Activated T-helper 2 cell treated with anti-CD3 and anti-CD28 coated beads, Interferon-gamma antibody, Interleukin-2, Interleukin-4, amounts not matched to agents 10 μg/mL and 5 μg/mL and 100 μg/mL, durations not matched to agents 14 hours and 24 hours and 36 hours (primary cell): ENCODE results near the gene CAPN1. TPM values are rescaled to one million over a fixed set of nuclear protein-coding genes. Genes with fewer than 3 reads are reported as not detected.

Experiments
- DNase-seq: peaks from one replicate; pipeline ENCODE4 v3.0.0; 2021; ENCODE audit warnings: low spot score
- H3K27ac Mint-ChIP-seq: one replicate; pipeline ENCODE4 v1.8.0; 2021; ENCODE audit warnings: mixed read lengths
- H3K27me3 Mint-ChIP-seq: one replicate; pipeline ENCODE4 v1.8.0; 2021; ENCODE audit warnings: low read depth, mixed read lengths
- H3K36me3 Mint-ChIP-seq: one replicate; pipeline ENCODE4 v1.8.0; 2021; ENCODE audit warnings: low read depth, mixed read lengths
- H3K4me1 Mint-ChIP-seq: one replicate; pipeline ENCODE4 v1.8.0; 2021; ENCODE audit warnings: low read depth, mixed read lengths
- H3K4me3 Mint-ChIP-seq: one replicate; pipeline ENCODE4 v1.8.0; 2021; ENCODE audit warnings: low read depth, mild to moderate bottlenecking, moderate library complexity, mixed read lengths
- H3K9me3 Mint-ChIP-seq: one replicate; pipeline ENCODE4 v1.8.0; 2021; ENCODE audit warnings: mixed read lengths
- intact Hi-C: fragments of 100-400 bp; cut with micrococcal nuclease; formaldehyde crosslinking; loops from one replicate; pipeline ENCODE4 v1.15.1; 2023
- total RNA-seq: library from RNA; stranded (reverse); gene quantifications from 2 replicates; pipeline ENCODE4 v1.2.3, GENCODE V29; 2022

The CAPN1 gene
- total RNA-seq, 1 donor from 2014 or later: 144 TPM

DNA sequence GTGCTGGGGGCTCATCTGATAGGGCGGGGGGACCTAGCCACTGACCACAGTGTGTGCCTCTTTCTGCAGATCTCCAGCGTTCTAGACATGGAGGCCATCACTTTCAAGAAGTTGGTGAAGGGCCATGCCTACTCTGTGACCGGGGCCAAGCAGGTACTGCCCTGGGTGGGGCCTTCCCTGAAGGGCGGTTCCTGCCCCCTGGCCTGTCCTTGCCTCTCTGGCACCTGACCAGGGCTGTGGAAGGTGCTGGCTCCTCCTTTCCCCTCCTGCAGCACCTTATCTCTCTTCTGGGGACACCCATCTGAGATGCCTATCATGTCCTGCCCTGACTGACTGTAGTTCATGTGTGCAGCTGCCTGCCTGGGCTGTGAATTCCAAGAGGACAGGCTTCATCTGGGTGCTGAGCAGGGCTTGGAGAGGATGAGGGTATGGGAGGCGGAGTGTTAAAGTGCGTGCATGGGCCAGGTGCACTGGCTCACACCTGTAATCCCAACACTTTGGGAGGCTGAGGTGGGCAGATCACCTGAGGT is 5.5 kb downstream of the CAPN1 start:
- intact Hi-C loops: no loop called here
- Mint-ChIP-seq H3K27ac (no peak overlapping the region), H3K4me1 (peaks cover 12% of the 10 kb centered on the region), H3K36me3 (peaks cover 48% of the 10 kb centered on the region), H3K4me3 (no peak overlapping the region), H3K9me3 (no peaks in the 10 kb centered on the region), H3K27me3 (no peaks in the 10 kb centered on the region)
- no peak for DNase-seq

DNA sequence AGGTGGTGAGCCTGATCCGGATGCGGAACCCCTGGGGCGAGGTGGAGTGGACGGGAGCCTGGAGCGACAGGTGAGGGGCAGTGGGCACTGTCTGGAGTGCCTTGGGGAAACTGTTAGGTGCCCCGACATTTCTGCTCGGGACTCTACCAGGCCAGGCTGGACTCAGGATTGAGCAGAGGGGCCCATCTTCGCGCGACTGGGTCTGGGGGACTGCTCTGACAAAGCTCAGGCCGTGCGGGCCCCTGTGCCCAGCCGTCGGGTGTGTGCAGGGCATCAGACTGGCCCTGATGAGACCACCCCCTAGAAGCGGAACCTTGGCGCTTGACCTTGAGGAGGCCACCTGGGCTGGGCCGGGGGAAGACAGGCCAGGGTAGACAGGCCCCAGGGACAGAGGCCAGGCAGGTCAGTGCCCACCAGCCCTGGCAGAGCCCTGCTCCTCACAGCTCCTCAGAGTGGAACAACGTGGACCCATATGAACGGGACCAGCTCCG is 6.3 kb downstream of the CAPN1 start:
- H3K36me3 Mint-ChIP-seq: peaks cover 48% of the 10 kb centered on the region
- no peak overlapping the region for H3K27ac Mint-ChIP-seq

DNA sequence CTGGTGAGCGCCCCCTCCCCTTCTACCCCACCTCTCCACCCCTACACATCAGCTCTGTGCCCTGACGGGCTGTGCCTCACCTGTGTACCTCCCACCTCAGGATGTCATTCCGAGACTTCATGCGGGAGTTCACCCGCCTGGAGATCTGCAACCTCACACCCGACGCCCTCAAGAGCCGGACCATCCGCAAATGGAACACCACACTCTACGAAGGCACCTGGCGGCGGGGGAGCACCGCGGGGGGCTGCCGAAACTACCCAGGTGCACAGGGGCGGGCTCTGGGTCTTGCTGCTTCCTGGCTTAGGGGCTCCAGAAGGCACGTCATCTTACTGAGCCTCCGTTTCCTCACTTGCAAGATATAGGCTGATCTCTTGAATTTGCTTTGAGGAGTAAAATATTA is 6.8 kb downstream of the CAPN1 start:
- intact Hi-C loops: no loop called here
- Mint-ChIP-seq H3K9me3 (no peaks in the 10 kb centered on the region), H3K27ac (no peak overlapping the region), H3K4me3 (no peak overlapping the region), H3K27me3 (no peaks in the 10 kb centered on the region), H3K36me3 (peaks cover 51% of the 10 kb centered on the region), H3K4me1 (peaks cover 5% of the 10 kb centered on the region)
- DNase-seq: no peak

More for the DNA sequence above, 6.3 kb downstream of the CAPN1 start:
- Mint-ChIP-seq H3K4me3 (no peak overlapping the region), H3K9me3 (no peaks in the 10 kb centered on the region), H3K4me1 (peaks cover 8% of the 10 kb centered on the region), H3K27me3 (no peaks in the 10 kb centered on the region)
- intact Hi-C loops: no loop called here
- DNase-seq: no peak

DNA sequence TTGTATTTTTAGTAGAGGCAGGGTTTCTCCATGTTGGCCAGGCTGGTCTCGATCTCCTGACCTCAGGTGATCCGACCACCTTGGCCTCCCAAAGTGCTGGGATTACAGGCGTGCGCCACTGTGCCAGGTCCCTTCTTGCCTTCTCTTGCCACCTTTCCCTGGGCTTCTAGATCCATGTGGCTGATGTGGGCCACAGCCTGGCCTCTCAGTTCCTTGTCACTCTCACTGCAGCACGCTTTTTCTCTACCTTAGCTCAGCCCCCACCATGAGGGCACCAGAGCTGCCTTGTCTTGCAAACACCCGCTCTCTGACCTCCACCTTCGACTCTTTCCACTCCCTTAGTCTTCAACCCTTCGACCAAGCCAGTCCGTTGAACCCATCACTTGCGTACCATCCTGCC is 7.5 kb downstream of the CAPN1 start:
- intact Hi-C loops: no loop called here
- peaks cover 49% of the 10 kb centered on the region for H3K36me3 Mint-ChIP-seq
- no peak for DNase-seq
- no peak overlapping the region for H3K27ac Mint-ChIP-seq
- H3K4me3 Mint-ChIP-seq: no peak overlapping the region
- no peaks in the 10 kb centered on the region for H3K4me1 Mint-ChIP-seq
- H3K27me3 Mint-ChIP-seq: no peaks in the 10 kb centered on the region
- H3K9me3 Mint-ChIP-seq: no peaks in the 10 kb centered on the region

DNA sequence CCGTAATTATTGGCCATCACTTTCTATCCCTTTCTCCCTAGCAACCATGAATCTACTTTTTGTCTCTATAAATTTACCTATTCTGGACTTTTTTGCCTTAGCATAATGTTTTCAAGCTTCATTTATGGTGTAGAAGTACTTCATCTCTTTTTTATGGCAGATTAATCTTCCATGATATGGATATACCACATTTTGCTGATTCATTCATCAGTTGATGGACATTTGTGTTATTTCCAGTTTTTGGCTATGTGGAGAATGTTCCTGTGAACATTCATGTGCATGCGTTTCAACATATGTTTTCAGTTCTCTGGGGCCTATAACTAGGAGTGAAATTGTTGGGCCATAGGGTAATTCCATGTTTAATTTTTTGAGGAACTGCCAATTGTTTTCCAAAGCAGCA is 12.8 kb downstream of the CAPN1 start:
- H3K4me1 Mint-ChIP-seq: no peaks in the 10 kb centered on the region
- no peak overlapping the region for H3K27ac Mint-ChIP-seq

DNA sequence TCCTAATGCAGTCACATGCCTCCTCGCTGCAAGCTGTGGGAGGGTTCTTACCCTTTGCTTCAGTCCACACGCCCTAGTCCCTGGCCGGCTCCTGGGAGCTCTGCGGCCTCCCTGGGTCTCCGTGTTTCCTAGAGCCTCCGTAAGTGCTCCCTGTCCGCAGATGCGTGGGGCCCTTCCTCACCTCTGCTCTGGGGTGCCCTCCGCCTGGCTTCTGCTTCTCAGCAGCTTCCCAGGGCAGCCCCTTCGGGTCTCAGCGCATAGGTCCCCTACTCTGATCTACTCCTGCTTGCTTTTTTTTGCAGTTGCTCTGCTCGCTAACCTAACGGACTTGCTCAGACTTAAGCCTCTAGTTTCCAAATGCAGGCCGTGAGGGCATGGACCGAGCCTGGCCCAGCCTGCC is 22.4 kb downstream of the CAPN1 start:
- no peak for DNase-seq
- Mint-ChIP-seq H3K4me1 (peaks cover 2% of the 10 kb centered on the region), H3K27ac (no peak overlapping the region), H3K27me3 (no peaks in the 10 kb centered on the region), H3K36me3 (peaks cover 27% of the 10 kb centered on the region), H3K4me3 (no peak overlapping the region), H3K9me3 (no peaks in the 10 kb centered on the region)
- intact Hi-C loops: no loop called here

More for the DNA sequence above, 12.8 kb downstream of the CAPN1 start:
- intact Hi-C loops: no loop called here
- no peaks in the 10 kb centered on the region for H3K27me3 Mint-ChIP-seq
- H3K9me3 Mint-ChIP-seq: no peaks in the 10 kb centered on the region
- no peak for DNase-seq
- H3K36me3 Mint-ChIP-seq: peaks cover 47% of the 10 kb centered on the region
- no peak overlapping the region for H3K4me3 Mint-ChIP-seq

DNA sequence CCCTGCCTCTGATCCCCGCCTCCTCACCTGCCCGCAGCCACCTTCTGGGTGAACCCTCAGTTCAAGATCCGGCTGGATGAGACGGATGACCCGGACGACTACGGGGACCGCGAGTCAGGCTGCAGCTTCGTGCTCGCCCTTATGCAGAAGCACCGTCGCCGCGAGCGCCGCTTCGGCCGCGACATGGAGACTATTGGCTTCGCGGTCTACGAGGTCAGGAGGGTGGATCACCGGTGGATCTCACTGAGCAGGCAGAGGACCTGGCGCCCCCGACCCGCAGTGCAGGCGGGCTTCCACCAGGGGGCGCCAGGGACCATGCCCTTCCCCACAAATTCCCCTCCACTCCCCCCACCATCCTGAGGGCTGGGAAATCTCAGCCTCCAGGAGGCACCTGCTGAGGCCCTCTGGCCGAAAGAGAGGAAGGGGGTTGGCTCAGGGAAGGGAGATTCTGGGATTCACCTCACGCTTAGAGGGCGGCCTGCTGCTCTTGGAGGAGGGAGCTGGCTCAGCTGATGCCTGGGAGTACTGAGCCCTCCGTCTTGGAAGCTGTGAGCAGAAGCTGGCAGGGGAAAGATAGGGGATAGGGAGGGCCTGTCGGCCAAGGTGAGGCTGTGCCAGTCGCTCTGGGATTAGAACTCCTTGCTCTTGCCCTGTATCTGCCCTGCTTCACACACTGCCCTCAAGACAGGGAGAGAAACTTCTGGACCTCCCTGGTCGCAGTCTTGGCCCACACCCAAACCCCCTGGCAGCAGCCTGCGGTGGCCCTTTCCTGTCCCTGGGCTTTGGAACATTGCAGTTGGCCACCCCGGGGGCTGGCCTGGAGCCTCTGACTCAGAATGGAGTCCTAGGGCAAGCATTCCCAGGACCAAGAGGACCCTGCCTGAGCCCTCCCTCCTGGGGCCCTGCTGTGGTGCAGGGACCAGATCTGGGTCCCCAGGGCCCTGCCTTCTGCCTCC is 23.2 kb downstream of the CAPN1 start:
- intact Hi-C loops: no loop called here
- Mint-ChIP-seq H3K4me3 (no peak overlapping the region), H3K9me3 (no peaks in the 10 kb centered on the region), H3K36me3 (peaks cover 26% of the 10 kb centered on the region), H3K4me1 (peaks cover 4% of the 10 kb centered on the region), H3K27ac (no peak overlapping the region), H3K27me3 (no peaks in the 10 kb centered on the region)
- DNase-seq: no peak

DNA sequence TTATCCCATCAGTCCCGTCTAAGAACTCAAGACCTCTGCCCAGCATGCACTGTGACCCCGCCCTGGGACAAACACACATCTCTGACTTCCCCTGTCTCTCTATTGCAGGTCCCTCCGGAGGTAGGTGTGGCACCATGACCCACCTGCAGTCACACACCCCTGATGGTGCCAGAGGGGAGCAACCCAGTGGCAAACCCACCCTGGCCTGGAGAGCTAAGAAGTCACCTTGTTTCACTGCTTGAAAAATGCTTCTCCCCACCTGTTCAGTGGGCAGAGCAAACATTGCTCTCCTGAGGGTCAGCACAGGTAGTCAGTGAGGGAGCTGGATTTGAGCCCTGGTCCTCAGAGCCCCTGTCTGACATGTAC is 23.9 kb downstream of the CAPN1 start:
- Mint-ChIP-seq H3K4me3 (no peak overlapping the region), H3K9me3 (no peaks in the 10 kb centered on the region), H3K27ac (no peak overlapping the region), H3K4me1 (peaks cover 4% of the 10 kb centered on the region), H3K36me3 (peaks cover 25% of the 10 kb centered on the region), H3K27me3 (no peaks in the 10 kb centered on the region)
- intact Hi-C loops: no loop called here
- DNase-seq: no peak

DNA sequence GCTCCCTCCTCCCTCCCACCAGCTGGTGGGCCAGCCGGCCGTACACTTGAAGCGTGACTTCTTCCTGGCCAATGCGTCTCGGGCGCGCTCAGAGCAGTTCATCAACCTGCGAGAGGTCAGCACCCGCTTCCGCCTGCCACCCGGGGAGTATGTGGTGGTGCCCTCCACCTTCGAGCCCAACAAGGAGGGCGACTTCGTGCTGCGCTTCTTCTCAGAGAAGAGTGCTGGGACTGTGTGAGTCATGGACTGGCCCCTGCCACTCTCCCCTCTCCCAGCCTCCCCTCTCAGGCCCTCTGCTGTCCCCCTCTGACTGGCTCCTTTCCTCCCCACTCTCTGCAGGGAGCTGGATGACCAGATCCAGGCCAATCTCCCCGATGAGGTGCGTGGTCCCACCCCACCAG is 24.7 kb downstream of the CAPN1 start:
- no peak overlapping the region for H3K27ac Mint-ChIP-seq
- no peak overlapping the region for H3K4me3 Mint-ChIP-seq
- H3K4me1 Mint-ChIP-seq: peaks cover 4% of the 10 kb centered on the region
- no peaks in the 10 kb centered on the region for H3K27me3 Mint-ChIP-seq
- intact Hi-C loops: no loop called here
- no peak for DNase-seq
- H3K36me3 Mint-ChIP-seq: peaks cover 22% of the 10 kb centered on the region
- H3K9me3 Mint-ChIP-seq: no peaks in the 10 kb centered on the region

DNA sequence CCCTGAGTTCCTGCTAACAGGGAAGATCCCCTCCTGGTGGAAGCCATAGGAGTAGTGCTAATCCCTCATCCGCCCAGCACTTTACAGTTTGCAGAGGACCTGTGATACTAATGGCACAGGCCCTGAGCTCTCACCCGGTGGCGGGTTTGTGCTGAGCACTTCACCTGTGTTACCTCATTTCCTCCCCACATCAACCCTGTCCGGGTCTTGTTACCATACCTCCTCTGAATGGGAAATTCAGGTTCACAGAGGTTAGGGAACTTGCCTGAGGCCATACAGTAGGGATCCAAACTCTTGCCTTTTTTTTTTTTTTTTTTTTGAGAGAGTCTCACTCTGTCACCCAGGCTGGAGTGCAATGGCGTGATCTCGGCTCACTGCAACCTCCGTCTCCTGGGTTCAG is 25.2 kb downstream of the CAPN1 start:
- Mint-ChIP-seq H3K27ac (no peak overlapping the region), H3K36me3 (peaks cover 22% of the 10 kb centered on the region), H3K4me1 (peaks cover 4% of the 10 kb centered on the region), H3K27me3 (no peaks in the 10 kb centered on the region), H3K4me3 (no peak overlapping the region), H3K9me3 (no peaks in the 10 kb centered on the region)
- intact Hi-C loops: no loop called here
- no peak for DNase-seq

DNA sequence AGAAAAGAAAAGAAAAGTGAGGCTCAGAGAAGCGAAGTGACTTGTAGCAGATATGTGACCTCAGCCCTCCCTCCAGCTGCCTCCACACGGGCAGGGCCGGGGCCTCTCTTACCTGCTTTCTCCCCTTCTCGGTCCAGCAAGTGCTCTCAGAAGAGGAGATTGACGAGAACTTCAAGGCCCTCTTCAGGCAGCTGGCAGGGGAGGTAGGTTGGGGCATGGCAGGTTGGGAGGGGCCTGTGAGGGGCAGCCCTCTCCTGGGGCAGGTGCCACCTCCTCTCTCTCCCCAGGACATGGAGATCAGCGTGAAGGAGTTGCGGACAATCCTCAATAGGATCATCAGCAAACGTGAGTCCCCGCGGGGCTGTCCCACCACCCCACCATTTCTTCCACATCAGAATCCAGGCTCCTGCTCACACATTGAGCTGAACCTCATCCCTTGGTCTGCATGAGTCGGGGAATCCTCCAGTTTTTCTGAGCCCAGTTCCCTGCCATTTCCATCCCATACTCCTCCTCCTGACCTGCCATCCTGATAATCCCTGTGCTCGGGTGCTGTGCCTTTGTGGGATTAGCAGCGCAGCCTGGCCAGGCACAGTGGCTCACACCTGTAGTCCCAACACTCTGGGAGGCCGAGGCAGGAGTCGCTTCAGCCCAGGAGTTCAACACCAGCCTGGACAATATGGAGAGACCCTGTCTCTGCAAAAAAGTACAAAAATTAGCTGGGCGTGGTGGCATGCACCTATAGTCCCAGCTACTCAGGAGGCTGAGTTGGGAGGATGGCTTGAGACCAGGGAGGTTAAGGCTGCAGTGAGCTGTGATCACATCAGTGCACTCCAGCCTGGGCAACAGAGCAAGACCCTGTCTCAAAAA is 26.4 kb downstream of the CAPN1 start:
- intact Hi-C loops: no loop called here
- no peaks in the 10 kb centered on the region for H3K9me3 Mint-ChIP-seq
- peaks cover 4% of the 10 kb centered on the region for H3K4me1 Mint-ChIP-seq

DNA sequence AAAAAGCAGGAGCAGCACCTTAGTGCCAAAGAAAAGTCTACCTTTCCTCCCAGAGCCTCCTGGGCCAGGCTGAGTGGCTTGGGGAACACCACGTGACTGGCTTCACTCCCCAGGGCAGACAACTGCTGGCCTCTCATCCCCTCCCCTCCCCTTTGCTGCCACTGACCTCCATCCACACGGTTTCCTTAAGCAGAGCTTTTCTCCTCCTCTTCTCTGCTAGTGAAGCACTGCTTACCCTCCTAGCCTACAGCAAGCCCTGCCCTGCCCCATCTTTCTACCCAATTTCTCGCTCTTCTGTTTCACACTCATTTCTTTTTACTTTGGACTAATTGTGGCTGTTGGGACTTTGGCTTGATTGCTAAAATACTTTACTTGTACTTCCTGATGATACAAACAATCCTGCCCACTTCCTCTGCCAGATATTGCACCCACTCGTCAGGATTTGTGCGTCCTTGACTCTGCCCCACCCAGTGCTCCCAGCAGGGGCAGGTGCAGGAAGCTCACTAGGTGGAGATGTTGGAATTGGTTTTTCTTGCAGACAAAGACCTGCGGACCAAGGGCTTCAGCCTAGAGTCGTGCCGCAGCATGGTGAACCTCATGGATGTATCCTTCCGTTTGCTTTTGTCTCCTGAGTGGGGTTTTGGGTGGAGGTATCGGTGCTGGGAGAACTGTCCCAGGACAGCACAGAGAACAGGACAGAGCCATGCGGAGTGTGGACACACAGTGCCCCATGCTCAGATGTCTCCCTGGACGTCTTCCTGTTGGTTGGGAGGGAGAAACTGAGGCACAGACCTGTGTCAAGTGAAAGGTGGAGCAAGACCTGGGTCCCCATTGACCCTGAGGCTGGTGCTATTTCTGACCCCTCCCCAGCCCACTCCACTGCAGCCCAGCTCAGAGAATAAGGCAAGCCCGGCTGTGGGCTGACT is 27.3 kb downstream of the CAPN1 start:
- intact Hi-C loops: no loop called here
- DNase-seq: no peak
- no peak overlapping the region for H3K27ac Mint-ChIP-seq
- peaks cover 6% of the 10 kb centered on the region for H3K4me1 Mint-ChIP-seq
- H3K4me3 Mint-ChIP-seq: no peak overlapping the region
- no peaks in the 10 kb centered on the region for H3K9me3 Mint-ChIP-seq
- peaks cover 22% of the 10 kb centered on the region for H3K36me3 Mint-ChIP-seq
- no peaks in the 10 kb centered on the region for H3K27me3 Mint-ChIP-seq

More for the DNA sequence above, 26.4 kb downstream of the CAPN1 start:
- no peak overlapping the region for H3K4me3 Mint-ChIP-seq
- no peak overlapping the region for H3K27ac Mint-ChIP-seq
- H3K36me3 Mint-ChIP-seq: peaks cover 22% of the 10 kb centered on the region
- no peak for DNase-seq
- no peaks in the 10 kb centered on the region for H3K27me3 Mint-ChIP-seq
